WERI-Rb-1 (cell line): ENCODE data around the gene SLC16A3.

Experiments used
- DNase-seq: peaks from one replicate; pipeline ENCODE4 v3.0.0-alpha.2; 2020
- H3K27ac ChIP-seq: fragments of 250-450 bp; sonication (Bioruptor Pico); 2 replicates; pipeline ENCODE4 v1.5.1; 2020; ENCODE audit warnings: mild to moderate bottlenecking, moderate library complexity
- H3K27me3 ChIP-seq: fragments of 250-450 bp; sonication (Bioruptor Pico); 2 replicates; pipeline ENCODE4 v1.5.1; 2021; ENCODE audit warnings: mild to moderate bottlenecking, low read depth, moderate library complexity; ENCODE audit not compliant: insufficient read depth, severe bottlenecking
- H3K36me3 ChIP-seq: fragments of 250-450 bp; sonication (Bioruptor Pico); 2 replicates; pipeline ENCODE4 v1.5.1; 2020; ENCODE audit warnings: mild to moderate bottlenecking, moderate library complexity
- H3K4me3 ChIP-seq: 2 replicates; pipeline ENCODE4 v1.5.1; 2011; ENCODE audit warnings: low read depth, mild to moderate bottlenecking, control low read depth, low read length
- H3K9me3 ChIP-seq: fragments of 250-450 bp; sonication (Bioruptor Pico); 2 replicates; pipeline ENCODE4 v1.5.1; 2021; ENCODE audit warnings: mild to moderate bottlenecking, moderate library complexity; ENCODE audit not compliant: severe bottlenecking
- TF ChIP-seq, protein P1 (sequence below): IDR thresholded peaks from 2 replicates; pipeline ENCODE4 v1.5.1; 2011; ENCODE audit warnings: low read depth, mild to moderate bottlenecking, control low read depth, inconsistent platforms, low read length

SLC16A3 gene

GRCh38 chr17:82282239-82283207 is 53.7 kb downstream of the SLC16A3 start:
- Histone ChIP-seq H3K4me3 (no peak overlapping the region), H3K36me3 (peaks cover 6% of the 10 kb centered on the region), H3K27ac (no peak overlapping the region), H3K27me3 (no peaks in the 10 kb centered on the region), H3K9me3 (peaks cover 9% of the 10 kb centered on the region)
- TF ChIP-seq, protein P1, sequence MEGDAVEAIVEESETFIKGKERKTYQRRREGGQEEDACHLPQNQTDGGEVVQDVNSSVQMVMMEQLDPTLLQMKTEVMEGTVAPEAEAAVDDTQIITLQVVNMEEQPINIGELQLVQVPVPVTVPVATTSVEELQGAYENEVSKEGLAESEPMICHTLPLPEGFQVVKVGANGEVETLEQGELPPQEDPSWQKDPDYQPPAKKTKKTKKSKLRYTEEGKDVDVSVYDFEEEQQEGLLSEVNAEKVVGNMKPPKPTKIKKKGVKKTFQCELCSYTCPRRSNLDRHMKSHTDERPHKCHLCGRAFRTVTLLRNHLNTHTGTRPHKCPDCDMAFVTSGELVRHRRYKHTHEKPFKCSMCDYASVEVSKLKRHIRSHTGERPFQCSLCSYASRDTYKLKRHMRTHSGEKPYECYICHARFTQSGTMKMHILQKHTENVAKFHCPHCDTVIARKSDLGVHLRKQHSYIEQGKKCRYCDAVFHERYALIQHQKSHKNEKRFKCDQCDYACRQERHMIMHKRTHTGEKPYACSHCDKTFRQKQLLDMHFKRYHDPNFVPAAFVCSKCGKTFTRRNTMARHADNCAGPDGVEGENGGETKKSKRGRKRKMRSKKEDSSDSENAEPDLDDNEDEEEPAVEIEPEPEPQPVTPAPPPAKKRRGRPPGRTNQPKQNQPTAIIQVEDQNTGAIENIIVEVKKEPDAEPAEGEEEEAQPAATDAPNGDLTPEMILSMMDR: no peak
- DNase-seq: no peak

- peaks cover under 1% of the 10 kb centered on the region for H3K36me3 ChIP-seq
- no peaks in the 10 kb centered on the region for H3K27me3 ChIP-seq
- H3K4me3 ChIP-seq: no peak overlapping the region
- H3K27ac ChIP-seq: no peak overlapping the region
- DNase-seq: no peak
- TF ChIP-seq, protein P1: no peak
- H3K9me3 ChIP-seq: peaks cover 9% of the 10 kb centered on the region
Observed at GRCh38 chr17:82283208-82283749, 54.4 kb downstream of the SLC16A3 start.

DNA sequence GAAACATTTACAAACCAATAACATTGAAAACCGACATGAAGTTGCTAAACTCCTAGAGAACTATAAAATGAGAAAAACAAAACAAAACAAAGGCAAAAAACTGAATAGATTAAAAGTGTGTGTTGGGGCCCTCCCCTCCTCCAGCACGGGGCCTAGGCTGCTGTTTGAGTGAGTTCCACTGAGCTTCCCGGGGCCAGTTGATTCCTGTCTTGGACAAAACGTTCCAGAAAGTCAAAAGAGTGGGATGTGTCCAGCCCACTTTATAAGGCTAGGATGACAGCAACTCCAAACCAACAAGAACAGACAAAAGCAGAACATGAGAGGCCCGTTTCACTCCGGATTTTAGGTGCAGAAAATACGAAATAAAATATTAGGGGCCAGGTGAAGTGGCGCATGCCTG is 56.3 kb downstream of the SLC16A3 start:
- TF ChIP-seq, protein P1: no peak

DNA sequence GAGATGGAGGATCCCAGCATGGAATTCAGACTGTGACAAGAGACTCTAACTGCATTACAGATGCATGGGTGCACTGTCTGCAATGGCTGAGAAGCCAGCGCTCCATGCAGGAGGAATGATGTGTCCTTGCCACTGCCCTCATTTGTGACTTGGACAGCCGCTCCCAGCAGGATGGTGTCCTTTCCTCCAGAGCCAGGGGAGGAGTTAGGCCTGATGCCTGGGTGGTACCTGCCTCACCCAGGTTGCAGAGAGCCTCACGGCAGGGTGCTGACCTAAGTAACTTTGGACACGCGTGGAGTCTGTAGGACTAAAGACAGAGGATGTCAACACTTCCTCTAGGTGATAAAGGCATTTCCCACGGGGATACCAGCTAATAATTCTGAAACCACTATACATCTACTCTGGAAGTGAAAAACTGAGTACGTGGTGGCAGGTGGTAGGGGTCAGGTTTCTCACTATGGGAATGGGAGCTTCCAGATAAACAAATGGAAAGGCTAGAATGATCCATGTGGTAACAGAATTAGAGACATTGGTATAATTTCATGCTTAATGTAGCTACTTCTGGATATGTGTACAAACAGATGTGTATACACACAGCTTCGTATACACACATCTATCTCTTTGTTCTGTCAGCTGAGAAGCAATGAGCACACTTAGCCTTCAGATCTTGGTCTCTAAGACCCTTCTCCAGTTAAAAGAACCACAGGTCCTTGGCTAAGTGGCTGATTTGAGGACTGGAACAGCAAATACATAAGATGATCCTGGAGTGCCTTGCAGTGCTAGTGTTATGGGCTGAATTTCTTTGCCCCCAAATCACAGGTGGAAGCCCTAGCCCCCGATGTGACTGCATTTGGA is 58.4 kb downstream of the SLC16A3 start:
- Histone ChIP-seq H3K36me3 (no peaks in the 10 kb centered on the region), H3K27me3 (no peaks in the 10 kb centered on the region), H3K9me3 (peaks cover 7% of the 10 kb centered on the region), H3K27ac (no peak overlapping the region), H3K4me3 (no peak overlapping the region)
- no peak for DNase-seq
- TF ChIP-seq, protein P1: no peak

More for the DNA sequence above, 56.3 kb downstream of the SLC16A3 start:
- Histone ChIP-seq H3K27me3 (no peaks in the 10 kb centered on the region), H3K9me3 (peaks cover 9% of the 10 kb centered on the region), H3K27ac (no peak overlapping the region), H3K36me3 (no peaks in the 10 kb centered on the region), H3K4me3 (no peak overlapping the region)
- no peak for DNase-seq

DNA sequence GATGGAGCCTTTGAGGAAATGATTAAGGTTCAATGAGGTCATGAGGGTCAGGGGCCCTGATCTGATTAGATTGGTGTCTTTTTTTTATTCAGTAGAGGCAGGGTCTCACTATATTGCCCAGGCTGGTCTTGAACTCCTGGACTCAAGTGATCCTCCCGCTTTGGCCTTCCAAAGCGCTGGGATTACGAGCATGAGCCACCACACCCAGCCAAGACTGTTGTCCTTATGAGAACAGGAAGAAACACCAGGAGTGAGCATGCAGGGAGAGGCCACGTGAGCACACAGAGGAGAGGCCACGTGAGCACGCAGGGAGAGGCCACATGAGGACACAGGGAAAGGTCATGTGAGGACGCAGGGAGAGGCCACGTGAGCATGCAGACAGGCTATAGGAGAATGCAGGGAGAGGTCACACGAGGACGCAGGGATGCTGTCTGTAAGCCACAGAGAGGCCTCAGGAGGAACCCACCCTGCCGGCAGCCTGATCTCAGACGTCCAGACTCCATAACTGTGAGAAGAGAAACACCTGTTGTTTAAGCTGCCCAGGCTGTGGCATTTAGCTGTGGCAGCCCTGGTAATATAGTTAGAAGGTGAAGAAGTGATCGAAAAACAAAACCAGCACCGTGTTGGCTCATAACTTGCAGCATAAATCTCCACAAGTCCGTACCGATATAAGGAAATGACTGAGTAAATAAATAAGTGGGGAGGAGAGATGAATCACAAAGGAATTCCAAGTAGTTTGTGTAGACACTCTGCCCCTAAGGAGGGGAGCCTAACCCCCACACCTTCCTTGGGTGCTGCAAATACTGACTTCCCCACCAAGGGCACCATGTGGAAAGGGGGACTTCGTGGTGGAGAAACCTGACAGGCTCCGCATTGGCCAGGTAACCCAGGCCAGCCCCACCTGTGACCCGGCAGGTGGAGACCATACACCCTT is 59.3 kb downstream of the SLC16A3 start:
- TF ChIP-seq, protein P1: no peak
- H3K4me3 ChIP-seq: no peak overlapping the region
- no peak overlapping the region for H3K27ac ChIP-seq
- no peaks in the 10 kb centered on the region for H3K27me3 ChIP-seq
- H3K36me3 ChIP-seq: no peaks in the 10 kb centered on the region
- peak; percentile 98 for DNase-seq
- peaks cover 7% of the 10 kb centered on the region for H3K9me3 ChIP-seq
